K562 (cell line): ENCODE data around the gene PELI1. TPM values are rescaled to one million over a fixed set of nuclear protein-coding genes. Genes with fewer than 3 reads are reported as not detected.
A peak's percentile ranks its signal among the peaks of the same experiment; 100 is the strongest.

Experiments used
- ADNP ChIP-seq: fragments of 200-800 bp; sonication (Bioruptor generic); IDR thresholded peaks from 2 replicates; pipeline ENCODE4 v1.6.1; 2016; ENCODE audit warnings: missing genetic modification characterization, missing compliant biosample characterization
- ARID1B ChIP-seq: fragments of 450-650 bp; IDR thresholded peaks from 2 replicates; pipeline ENCODE4 v1.6.1; 2016; ENCODE audit warnings: antibody characterized with exemption, mild to moderate bottlenecking, inconsistent platforms
- CCNT2 ChIP-seq: IDR thresholded peaks from 2 replicates; pipeline ENCODE4 v1.6.1; 2011; ENCODE audit warnings: borderline replicate concordance, low read depth, mild to moderate bottlenecking, moderate library complexity, mixed read lengths, low read length; ENCODE audit not compliant: insufficient read length; ENCODE audit errors: extremely low read depth
- CXXC5 ChIP-seq: fragments of 250-450 bp; sonication (Bioruptor Pico); IDR thresholded peaks from 2 replicates; pipeline ENCODE4 v1.8.0; 2022; ENCODE audit warnings: inconsistent platforms, mild to moderate bottlenecking, moderate library complexity
- ETV6 ChIP-seq, 3 experiments: fragments of 150-350 bp in 1 of 3; sonication (generic) in 1 of 3; formaldehyde crosslinking in 1 of 3; IDR thresholded peaks; 2 replicates each; pipeline versions ENCODE4 v1.6.1 to v1.8.0; 2014 to 2022; ENCODE audit warnings: borderline replicate concordance in 2 of 3, low read depth in 2 of 3, antibody characterized with exemption in 1 of 3, low read length in 1 of 3, mild to moderate bottlenecking in 1 of 3, missing genetic modification reagents in 1 of 3
- FOXK1 ChIP-seq: sonication (generic); formaldehyde crosslinking; IDR thresholded peaks from 2 replicates; pipeline ENCODE4 v1.8.0; 2022; ENCODE audit warnings: missing genetic modification reagents, mild to moderate bottlenecking, borderline replicate concordance
- HDAC1 ChIP-seq, 2 experiments: fragments of 450-650 bp; IDR thresholded peaks; 2 replicates each; pipeline ENCODE4 v1.6.1; 2016 to 2017; ENCODE audit warnings: inconsistent platforms in 1 of 2, mild to moderate bottlenecking in 1 of 2, moderate library complexity in 1 of 2
- MEF2A ChIP-seq: IDR thresholded peaks from 2 replicates; pipeline ENCODE4 v1.6.1; 2011; ENCODE audit warnings: low read depth, mild to moderate bottlenecking, low read length, moderate library complexity; ENCODE audit not compliant: control insufficient read depth
- NR2C2 ChIP-seq, 2 experiments: fragments of 200-800 bp in 1 of 2; sonication (Bioruptor generic) in 1 of 2; sonication (generic) in 1 of 2; formaldehyde crosslinking in 1 of 2; IDR thresholded peaks; 2 replicates each; pipeline versions ENCODE4 v1.6.1 to v1.8.0; 2016 to 2022; ENCODE audit warnings: mild to moderate bottlenecking in 1 of 2, missing compliant biosample characterization in 1 of 2, missing genetic modification characterization in 1 of 2, missing genetic modification reagents in 1 of 2
- PTRF ChIP-seq: fragments of 450-650 bp; IDR thresholded peaks from 2 replicates; pipeline ENCODE4 v1.6.1; 2016; ENCODE audit warnings: mild to moderate bottlenecking, missing genetic modification characterization, missing compliant biosample characterization
- RB1 ChIP-seq: fragments of 450-650 bp; IDR thresholded peaks from 2 replicates; pipeline ENCODE4 v1.6.1; 2017; ENCODE audit warnings: low read depth, mild to moderate bottlenecking
- RBM17 ChIP-seq: fragments of 200-400 bp; formaldehyde crosslinking; IDR thresholded peaks from 2 replicates; pipeline ENCODE4 v1.6.1; 2017; ENCODE audit warnings: low read depth, mild to moderate bottlenecking, low read length, borderline replicate concordance
- SETDB1 ChIP-seq: IDR thresholded peaks from one replicate; pipeline ENCODE4 v1.6.1; 2012; ENCODE audit warnings: low read length, control low read depth, inconsistent platforms
- SIX5 ChIP-seq, 2 experiments: IDR thresholded peaks; 2 replicates each; pipeline ENCODE4 v1.6.1; 2011; ENCODE audit warnings: low read length in 2 of 2, borderline replicate concordance in 1 of 2, low read depth in 1 of 2, mild to moderate bottlenecking in 1 of 2, moderate library complexity in 1 of 2; ENCODE audit not compliant: insufficient read depth in 1 of 2
- SOX6 ChIP-seq: fragments of 450-650 bp; IDR thresholded peaks from 2 replicates; pipeline ENCODE4 v1.6.1; 2014; ENCODE audit warnings: mild to moderate bottlenecking
- STAT6 ChIP-seq: sonication (generic); formaldehyde crosslinking; IDR thresholded peaks from 2 replicates; pipeline ENCODE4 v1.8.1; 2023; ENCODE audit warnings: mild to moderate bottlenecking, missing genetic modification reagents
- ZBTB17 ChIP-seq: fragments of 450-650 bp; formaldehyde crosslinking; IDR thresholded peaks from 2 replicates; pipeline ENCODE4 v1.4.0; 2020; ENCODE audit warnings: mild to moderate bottlenecking
- ZFPM2 ChIP-seq: fragments of 250-450 bp; sonication (Bioruptor Pico); IDR thresholded peaks from 2 replicates; pipeline ENCODE4 v1.5.1; 2022; ENCODE audit warnings: mild to moderate bottlenecking
- ZNF12 ChIP-seq: sonication (generic); formaldehyde crosslinking; IDR thresholded peaks from 2 replicates; pipeline ENCODE4 v1.4.0; 2020; ENCODE audit warnings: mild to moderate bottlenecking, missing genetic modification reagents
- ZNF165 ChIP-seq: fragments of 250-450 bp; sonication (Bioruptor Pico); IDR thresholded peaks from 2 replicates; pipeline ENCODE4 v1.4.0; 2020; ENCODE audit warnings: borderline replicate concordance
- ZNF655 ChIP-seq: fragments of 250-450 bp; sonication (Bioruptor Pico); IDR thresholded peaks from 2 replicates; pipeline ENCODE4 v1.5.0; 2021
- ZNF764 ChIP-seq: fragments of 250-450 bp; sonication (Bioruptor Pico); IDR thresholded peaks from 2 replicates; pipeline ENCODE4 v1.4.0; 2020; ENCODE audit warnings: low read depth, mild to moderate bottlenecking, moderate library complexity
- polyA plus RNA-seq, 8 experiments: library from polyadenylated mRNA; depleted of rRNA in 4 of 8; stranded (reverse) in 5 of 8; unstranded in 3 of 8; fragments of >200 nt; fragmentation: Nextera tagmentation in 2 of 8; fragmentation: Illumina TruSeq in 1 of 8; extraction: Ambion mirVana in 2 of 8; extraction: Trizol in 1 of 8; gene quantifications; 2 replicates each; pipeline versions ENCODE4 v1.2.1 to v1.2.3, GENCODE V29; 2011 to 2014; ENCODE audit warnings: inconsistent platforms in 1 of 8, missing spikeins in 1 of 8
- total RNA-seq, 7 experiments: library from RNA; depleted of rRNA in 6 of 7; stranded (reverse); fragments of >200 nt in 6 of 7; fragmentation: Illumina TruSeq in 2 of 7; extraction: Trizol in 2 of 7; gene quantifications; 2 replicates each; pipeline versions ENCODE4 v1.2.1 to v1.2.3, GENCODE V29; 2011 to 2021; ENCODE audit warnings: low replicate concordance in 1 of 7

Gene PELI1
- total and polyA plus RNA-seq, 9 of the 15 experiments (the other 6 are each of a cell fraction or from before 2014, with no cell fraction given), result 3.3 to 19.2 (median 12.5) TPM

GRCh38 chr2:64144057-64145013 is at the start of gene PELI1 (continued):
- TF ChIP-seq ZNF165 (CRISPR knock-in tag), result no peak
- no peak for TF ChIP-seq FOXK1 (CRISPR knock-in tag)
- TF ChIP-seq HDAC1 (IDR thresholded peaks at IDR 0.05), result peak in 1 of 2 experiments; percentile 63; a peak in 2 of 4 replicates
- TF ChIP-seq CCNT2, result peak; percentile 68
- TF ChIP-seq SOX6, result no peak
- no peak for TF ChIP-seq RBM17
- TF ChIP-seq ZNF12, result peak; percentile 66
- no peak for TF ChIP-seq ARID1B
- no peak for TF ChIP-seq ADNP (tag)
- TF ChIP-seq RB1, result peak; percentile 76
- TF ChIP-seq CXXC5 (CRISPR knock-in tag), result peak; percentile 66; the same call in 1 of the 2 replicates
- no peak for TF ChIP-seq PTRF
- no peak for TF ChIP-seq SETDB1
- TF ChIP-seq ETV6 (IDR thresholded peaks at IDR 0.05; ENCODE audit: borderline replicate concordance in 1 of 2, low read depth in 2 of 2, low read length in 1 of 2), result no peak
- no peak for TF ChIP-seq ETV6 (CRISPR knock-in tag; IDR thresholded peaks at IDR 0.05; ENCODE audit: borderline replicate concordance)
- TF ChIP-seq SIX5 (IDR thresholded peaks at IDR 0.05; ENCODE audit: borderline replicate concordance in 1 of 2, insufficient read depth in 1 of 2, low read depth in 1 of 2, low read length in 2 of 2), result peak; percentile 56 to 66; a peak in 3 of 4 replicates
- TF ChIP-seq ZFPM2 (CRISPR knock-in tag), result no peak
- 0 out of 2 replicates have a peak, but pooled peaks have one; percentile 39 for TF ChIP-seq STAT6 (CRISPR knock-in tag)
- TF ChIP-seq ZNF764 (CRISPR knock-in tag), result no peak
- TF ChIP-seq ZNF655 (CRISPR knock-in tag), result no peak
- TF ChIP-seq MEF2A, result no peak
- TF ChIP-seq NR2C2 (CRISPR knock-in tag; IDR thresholded peaks at IDR 0.05), result peak; percentile 37; the same call in 1 of the 2 replicates
- TF ChIP-seq NR2C2 (tag; IDR thresholded peaks at IDR 0.05), result peak; percentile 67; the same call in 1 of the 2 replicates
- no peak for TF ChIP-seq ZBTB17 (CRISPR knock-in tag)
